Hematopoietic multipotent progenitor cell treated with erythropoietin and hydrocortisone succinate and interleukin-3 and kit ligand, for 6 days (in vitro differentiated cells): ENCODE results near the gene CCR7.

Experiments
- DNase-seq: peaks from one replicate; pipeline ENCODE4 v3.0.0-alpha.2; 2015

CCR7 gene

DNA sequence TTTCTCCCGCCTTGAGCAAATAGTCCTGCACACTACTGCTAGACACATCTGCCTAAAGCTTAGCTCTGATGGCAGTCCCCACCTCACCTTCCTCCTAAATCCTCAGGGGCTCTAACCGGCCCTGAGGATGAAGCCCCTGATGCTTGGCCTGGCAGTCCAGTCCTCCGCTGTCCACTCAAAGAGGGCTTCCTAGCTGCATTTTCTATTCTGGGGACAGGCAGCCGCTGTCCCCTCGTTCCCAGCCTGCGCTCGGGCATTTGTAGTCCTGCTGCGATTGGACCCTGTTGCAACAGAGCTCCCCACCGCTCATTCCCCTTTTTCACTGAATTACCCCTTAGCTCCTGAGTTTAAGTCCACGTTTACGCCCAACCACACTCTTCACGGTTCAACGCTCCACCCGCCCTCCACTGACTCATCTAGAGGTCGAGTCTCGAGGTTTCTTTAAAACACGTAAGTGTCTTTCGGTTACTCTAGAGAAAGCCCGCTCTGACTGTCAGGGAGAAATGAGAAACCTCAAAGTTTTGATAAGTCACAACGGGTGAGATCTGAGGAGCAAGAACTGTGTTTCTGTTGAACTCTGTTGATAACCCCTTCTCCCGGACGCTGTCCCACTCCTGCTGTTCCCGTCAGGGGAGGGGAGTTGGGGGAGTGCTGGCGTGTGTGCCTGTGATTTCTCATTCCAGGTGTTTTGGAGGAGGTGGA is 4.5 kb downstream of the CCR7 start:
- DNase-seq, result peak; percentile 73

- DNase-seq, result peak; percentile 91
Observed at GRCh38 chr17:40559954-40560591, 5.2 kb downstream of the CCR7 start.

DNA sequence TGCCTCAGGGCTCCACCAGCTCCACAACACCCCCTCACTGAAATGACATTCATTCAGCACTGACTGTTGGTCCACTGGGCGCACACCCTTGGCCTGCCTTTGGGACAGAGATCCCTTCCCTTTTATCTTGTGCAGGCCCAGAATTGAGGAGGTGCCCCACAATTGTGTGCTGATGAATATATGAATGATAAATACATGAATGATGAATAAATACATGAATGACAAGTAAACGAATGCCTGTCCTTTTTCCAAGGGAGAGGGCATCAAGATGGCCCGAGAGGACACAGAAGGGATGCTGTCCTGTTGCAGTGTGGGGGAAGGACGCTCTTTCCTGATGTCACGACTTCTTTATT is 5.7 kb downstream of the CCR7 start:
- no peak for DNase-seq

DNA sequence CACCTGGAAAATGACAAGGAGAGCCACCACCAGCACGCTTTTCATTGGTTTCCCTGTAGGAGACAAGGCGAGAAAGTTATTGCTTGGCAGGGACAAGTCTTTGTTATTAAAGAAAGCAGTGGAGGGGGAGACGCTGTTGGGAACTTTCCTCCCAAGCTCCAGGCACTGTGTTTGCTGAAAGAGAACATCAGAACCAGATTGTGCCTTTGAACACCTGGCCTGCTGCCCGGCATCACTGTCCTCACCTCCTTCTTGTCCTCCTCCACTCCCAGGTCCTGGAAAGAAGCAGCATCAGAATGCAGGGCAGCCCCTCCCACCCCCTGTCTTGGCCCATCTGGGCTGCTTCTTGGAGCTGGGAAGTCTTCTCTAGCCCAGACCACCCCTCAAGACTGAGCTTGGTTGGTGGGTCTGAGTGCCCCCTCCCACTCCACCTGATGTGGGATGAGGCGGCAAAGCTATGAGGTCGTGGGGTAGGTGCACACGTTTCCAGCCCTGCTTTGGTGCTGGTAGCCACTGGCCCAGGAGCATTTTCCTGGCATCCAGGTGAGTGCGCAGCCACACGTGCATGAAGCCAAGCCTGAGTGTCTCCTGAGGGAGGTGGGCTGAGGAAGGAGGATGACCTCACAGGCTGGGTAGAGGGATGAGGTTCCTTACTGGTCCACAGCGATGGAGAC is 6.2 kb downstream of the CCR7 start:
- DNase-seq, result no peak

DNA sequence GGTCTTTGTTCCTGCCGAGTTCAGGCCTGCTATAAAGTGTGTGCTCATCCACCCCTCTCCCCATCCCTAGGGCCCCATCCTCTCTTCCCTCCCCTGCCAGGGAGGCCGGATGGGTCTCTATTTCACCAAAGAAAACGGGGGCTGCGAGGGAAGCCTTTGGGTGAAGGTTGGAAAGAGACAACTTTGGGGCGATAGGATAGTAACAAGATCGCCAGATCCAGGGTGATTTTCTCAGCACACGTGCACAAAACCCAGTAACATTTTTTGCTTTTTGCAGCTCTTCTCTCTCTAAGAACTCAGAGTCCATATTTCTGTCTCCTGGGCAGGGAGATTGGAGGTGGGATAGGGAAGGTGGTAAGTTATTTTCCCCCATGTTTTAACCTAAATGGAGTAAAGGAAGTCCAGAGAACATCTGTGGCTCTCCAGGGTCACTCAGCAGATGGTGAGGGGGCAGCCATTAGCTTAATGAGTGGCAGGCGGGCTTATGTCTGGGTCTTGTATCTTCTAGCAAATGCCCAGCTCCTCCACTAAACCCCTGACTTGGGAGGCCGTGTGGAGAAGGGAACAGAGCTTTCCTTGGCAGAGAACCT is 6.9 kb downstream of the CCR7 start:
- DNase-seq, result no peak

GRCh38 chr17:40557531-40558299 is 7.6 kb downstream of the CCR7 start:
- no peak for DNase-seq

- no peak for DNase-seq
Observed at GRCh38 chr17:40556884-40557414, 8.3 kb downstream of the CCR7 start.

DNA sequence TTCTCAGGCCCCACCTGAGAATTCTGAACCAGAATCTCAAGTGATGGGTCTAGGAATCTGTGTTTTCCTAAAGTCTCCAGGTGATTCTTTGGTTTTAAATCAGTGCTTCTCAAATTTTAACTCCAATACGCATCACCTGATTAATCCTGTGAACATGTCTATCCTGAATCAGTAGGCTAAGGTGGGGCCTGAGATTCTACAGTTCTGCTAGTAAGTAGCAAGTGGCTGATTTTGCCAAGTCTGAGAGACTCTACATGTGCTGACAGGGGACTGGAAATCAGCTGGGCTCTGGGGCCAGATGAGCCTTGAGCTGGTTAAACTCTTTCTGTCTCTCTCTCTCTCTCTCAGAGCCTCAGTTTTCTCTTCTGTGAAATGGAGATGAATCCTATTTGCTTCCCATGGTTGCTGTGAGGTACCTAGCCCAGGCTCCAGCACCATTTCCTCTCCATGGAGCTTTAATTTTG is 9.0 kb downstream of the CCR7 start:
- DNase-seq, result no peak

GRCh38 chr17:40555296-40556190 is 9.7 kb downstream of the CCR7 start:
- DNase-seq, result no peak

DNA sequence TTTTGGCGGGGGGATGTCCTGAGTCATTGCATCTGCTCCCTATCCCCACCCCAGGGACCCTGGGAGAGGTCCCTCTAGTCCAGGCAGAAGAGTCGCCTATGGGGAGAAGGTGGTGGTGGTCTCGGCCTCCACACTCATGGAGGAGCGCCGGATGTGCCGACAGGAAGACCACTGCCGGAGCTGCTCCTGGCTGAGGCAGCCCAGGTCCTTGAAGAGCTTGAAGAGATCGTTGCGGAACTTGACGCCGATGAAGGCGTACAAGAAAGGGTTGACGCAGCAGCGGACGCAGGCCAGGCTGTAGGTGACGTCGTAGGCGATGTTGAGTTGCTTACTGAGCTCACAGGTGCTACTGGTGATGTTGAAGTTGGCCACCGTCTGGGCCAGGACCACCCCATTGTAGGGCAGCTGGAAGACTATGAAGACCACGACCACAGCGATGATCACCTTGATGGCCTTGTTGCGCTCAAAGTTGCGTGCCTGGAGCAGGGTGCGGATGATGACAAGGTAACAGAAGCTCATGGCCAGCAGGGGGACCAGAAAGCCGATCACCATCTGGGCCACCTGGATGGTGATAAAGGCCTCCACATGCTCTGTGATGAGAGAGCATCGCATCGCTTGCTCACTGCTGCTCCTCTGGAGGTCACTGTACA is 10.5 kb downstream of the CCR7 start:
- DNase-seq, result no peak

- peak; percentile 43 for DNase-seq
Observed at GRCh38 chr17:40553694-40554534, 11.4 kb downstream of the CCR7 start.

- no peak for DNase-seq
Observed at GRCh38 chr17:40552806-40553693, 12.2 kb downstream of the CCR7 start.

DNA sequence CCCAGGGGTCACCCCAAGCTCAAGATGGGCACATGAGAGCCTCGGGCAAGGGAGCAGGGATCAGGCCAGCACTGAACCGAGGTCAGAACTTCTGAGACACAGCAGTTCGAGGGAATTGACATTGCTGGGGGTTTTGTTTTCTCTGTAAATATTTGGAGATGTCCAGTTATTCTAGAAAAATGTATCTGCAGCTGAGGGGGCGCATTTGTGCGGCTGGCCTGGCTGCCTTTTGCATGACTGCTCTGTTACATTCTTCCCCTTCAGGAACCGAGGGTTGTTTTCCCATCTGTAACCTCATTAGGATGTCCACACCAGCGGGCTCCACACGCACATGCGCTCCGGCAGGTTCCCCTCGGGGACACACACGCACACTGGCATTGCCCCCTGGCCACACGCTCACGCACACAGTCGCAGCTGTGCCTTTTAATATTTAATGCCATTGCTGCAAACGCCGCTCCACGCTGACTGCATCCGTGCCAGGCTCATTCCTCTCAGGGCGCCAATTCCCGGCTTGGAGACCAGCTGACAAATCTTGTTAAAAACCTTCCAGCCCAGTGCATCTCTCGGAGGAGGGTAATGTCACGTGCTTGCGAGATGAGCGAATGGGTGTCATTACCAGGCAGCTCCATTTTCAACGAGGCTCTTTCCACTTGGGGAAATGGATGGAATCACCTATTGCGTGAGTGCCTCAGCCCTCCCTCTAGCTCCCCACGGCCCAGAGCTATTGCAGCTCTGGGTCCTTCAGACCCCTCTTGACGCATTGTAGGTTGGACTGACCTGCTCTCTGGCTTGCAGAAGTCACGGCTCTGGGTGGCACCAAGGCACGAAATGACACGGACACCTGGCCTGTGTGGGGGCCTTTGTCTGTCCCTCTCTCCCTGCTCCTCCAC is 13.1 kb downstream of the CCR7 start:
- no peak for DNase-seq

- DNase-seq, result no peak
Observed at GRCh38 chr17:40551091-40551878, 14.0 kb downstream of the CCR7 start.

GRCh38 chr17:40550608-40551007 is 14.7 kb downstream of the CCR7 start:
- DNase-seq, result no peak

DNA sequence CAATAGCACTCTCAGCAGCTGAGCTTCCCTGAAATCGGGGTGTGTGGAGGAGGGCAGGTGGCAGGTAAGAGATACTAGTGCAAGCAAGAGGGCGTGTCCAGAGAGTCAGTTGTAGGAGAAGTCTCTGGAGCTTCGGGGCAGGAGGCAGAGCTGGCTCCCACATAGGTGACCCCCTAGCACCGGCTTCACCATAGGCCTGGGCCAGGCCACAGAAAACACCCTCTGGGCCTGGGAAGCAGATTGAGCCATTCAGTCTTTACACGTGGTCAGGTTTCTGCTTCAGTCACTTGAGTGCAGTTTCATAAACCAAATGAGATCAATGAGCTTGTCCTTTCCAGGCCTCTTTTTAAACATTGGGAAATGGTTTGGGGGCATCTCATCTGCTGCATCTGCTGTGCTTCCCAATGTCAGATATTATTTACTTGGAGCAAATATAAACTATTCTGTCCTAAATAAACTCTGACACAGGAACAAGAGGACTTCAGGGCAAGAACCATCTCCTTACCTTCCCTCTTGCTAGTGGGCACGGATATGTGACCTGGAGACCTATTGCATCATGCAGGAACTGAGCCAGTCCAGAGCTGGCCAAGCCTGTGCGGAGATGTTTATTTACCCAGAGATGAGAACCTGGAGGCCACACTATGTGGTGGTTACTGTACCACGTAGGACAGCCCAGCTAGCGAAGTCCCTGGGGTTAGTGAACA is 16.1 kb downstream of the CCR7 start:
- no peak for DNase-seq
